Keratinocyte (primary cell): ENCODE results near the gene SMIM27. TPM values are rescaled to one million over a fixed set of nuclear protein-coding genes. Genes with fewer than 3 reads are reported as not detected.
A peak's percentile ranks its signal among the peaks of the same experiment; 100 is the strongest.

Experiments used
- DNase-seq: peaks from one replicate; pipeline ENCODE4 v3.0.0-alpha.2; 2011; ENCODE audit warnings: low read depth, missing footprints, low spot score
- FAIRE-seq: peaks from 2 replicates; lab custom pipeline; 2011; peaks lifted over from hg19 to GRCh38; lab: Jason Lieb, UNC
- H2AFZ ChIP-seq: 2 replicates; pipeline ENCODE4 v1.6.0; 2012; ENCODE audit warnings: low read length, control low read depth, inconsistent platforms; ENCODE audit not compliant: control insufficient read depth
- H3K27ac ChIP-seq: 2 replicates; pipeline ENCODE4 v1.5.1; 2011; ENCODE audit warnings: low read length; ENCODE audit not compliant: control insufficient read depth, insufficient read depth
- H3K27me3 ChIP-seq: 3 replicates; pipeline ENCODE4 v1.6.0; 2011; ENCODE audit warnings: low read length; ENCODE audit not compliant: control insufficient read depth, insufficient read depth; ENCODE audit errors: extremely low read depth
- H3K36me3 ChIP-seq, 2 experiments: 2 replicates in 1 of 2; 3 replicates in 1 of 2; pipeline ENCODE4 v1.5.1; 2011; ENCODE audit warnings: low read length in 2 of 2, mild to moderate bottlenecking in 1 of 2; ENCODE audit not compliant: control insufficient read depth in 2 of 2, insufficient read depth in 2 of 2; ENCODE audit errors: extremely low read depth in 1 of 2
- H3K4me1 ChIP-seq: 3 replicates; pipeline ENCODE4 v1.5.1; 2011; ENCODE audit warnings: low read length; ENCODE audit not compliant: control insufficient read depth, insufficient read depth; ENCODE audit errors: extremely low read depth
- H3K4me2 ChIP-seq: 3 replicates; pipeline ENCODE4 v1.6.0; 2011; ENCODE audit warnings: low read depth, low read length; ENCODE audit not compliant: control insufficient read depth, insufficient read depth; ENCODE audit errors: extremely low read depth
- H3K4me3 ChIP-seq, 3 experiments: fragments of 200-600 bp in 1 of 3; sonication (generic) in 1 of 3; 2 replicates in 2 of 3; 3 replicates in 1 of 3; pipeline ENCODE4 v1.5.1; 2011 to 2016; ENCODE audit warnings: low read length in 3 of 3, mild to moderate bottlenecking in 3 of 3, control low read depth in 2 of 3, inconsistent platforms in 1 of 3, low read depth in 1 of 3, mixed read lengths in 1 of 3, mixed run types in 1 of 3, moderate library complexity in 1 of 3; ENCODE audit not compliant: control insufficient read depth in 2 of 3, insufficient read depth in 2 of 3; ENCODE audit errors: extremely low read depth in 1 of 3
- H3K79me2 ChIP-seq: 2 replicates; pipeline ENCODE4 v1.6.0; 2012; ENCODE audit warnings: low read length; ENCODE audit not compliant: control insufficient read depth, insufficient read depth
- H3K9ac ChIP-seq: 3 replicates; pipeline ENCODE4 v1.6.0; 2011; ENCODE audit warnings: low read length; ENCODE audit not compliant: control insufficient read depth, insufficient read depth; ENCODE audit errors: extremely low read depth
- H3K9me1 ChIP-seq: 3 replicates; pipeline ENCODE4 v1.6.0; 2011; ENCODE audit warnings: low read length; ENCODE audit not compliant: control insufficient read depth, insufficient read depth; ENCODE audit errors: extremely low read depth
- H3K9me3 ChIP-seq: 2 replicates; pipeline ENCODE4 v1.5.1; 2012; ENCODE audit warnings: low read depth, low read length; ENCODE audit not compliant: control insufficient read depth
- H4K20me1 ChIP-seq: 3 replicates; pipeline ENCODE4 v1.6.0; 2011; ENCODE audit warnings: low read length; ENCODE audit not compliant: control insufficient read depth, insufficient read depth; ENCODE audit errors: extremely low read depth
- EZH2 ChIP-seq: IDR thresholded peaks from one replicate; pipeline ENCODE4 v1.6.1; 2012; ENCODE audit warnings: inconsistent platforms, mild to moderate bottlenecking, low read length, moderate library complexity
- dilution Hi-C: fragments of 300-500 bp; cut with MboI; formaldehyde crosslinking; loops from one replicate; pipeline ENCODE4 v1.7.0; 2020; ENCODE audit warnings: low sequenced_read_pairs; ENCODE audit not compliant: extremely low pct_ligation_motif_present
- polyA plus RNA-seq, 5 experiments: library from polyadenylated mRNA; depleted of rRNA in 3 of 5; stranded (reverse) in 3 of 5; stranded (forward) in 1 of 5; unstranded in 1 of 5; fragments of >200 nt; gene quantifications; 1 replicate in 1 of 5; 2 replicates in 3 of 5; 3 replicates in 1 of 5; pipeline versions ENCODE4 v1.2.1 to v1.2.3, GENCODE V29; 2011 to 2012; ENCODE audit warnings: missing spikeins in 2 of 5, low read depth in 1 of 5, low replicate concordance in 1 of 5
- TF ChIP-seq, protein P1 (sequence below), 3 experiments: IDR thresholded peaks in 1 of 3; conservative IDR thresholded peaks in 1 of 3; optimal IDR thresholded peaks in 1 of 3; 2 replicates in 2 of 3; 3 replicates in 1 of 3; pipeline versions ENCODE3 to v1.5.1; 2011; ENCODE audit warnings: low read length in 3 of 3, mild to moderate bottlenecking in 3 of 3, moderate library complexity in 2 of 3, control low read depth in 1 of 3, inconsistent platforms in 1 of 3; ENCODE audit not compliant: insufficient read depth in 2 of 3; ENCODE audit errors: extremely low read depth in 1 of 3

SMIM27 gene
- polyA plus RNA-seq, 1 donor (not counting 4 experiments of a cell fraction or from before 2014, with no cell fraction given): 13.0 TPM

DNA sequence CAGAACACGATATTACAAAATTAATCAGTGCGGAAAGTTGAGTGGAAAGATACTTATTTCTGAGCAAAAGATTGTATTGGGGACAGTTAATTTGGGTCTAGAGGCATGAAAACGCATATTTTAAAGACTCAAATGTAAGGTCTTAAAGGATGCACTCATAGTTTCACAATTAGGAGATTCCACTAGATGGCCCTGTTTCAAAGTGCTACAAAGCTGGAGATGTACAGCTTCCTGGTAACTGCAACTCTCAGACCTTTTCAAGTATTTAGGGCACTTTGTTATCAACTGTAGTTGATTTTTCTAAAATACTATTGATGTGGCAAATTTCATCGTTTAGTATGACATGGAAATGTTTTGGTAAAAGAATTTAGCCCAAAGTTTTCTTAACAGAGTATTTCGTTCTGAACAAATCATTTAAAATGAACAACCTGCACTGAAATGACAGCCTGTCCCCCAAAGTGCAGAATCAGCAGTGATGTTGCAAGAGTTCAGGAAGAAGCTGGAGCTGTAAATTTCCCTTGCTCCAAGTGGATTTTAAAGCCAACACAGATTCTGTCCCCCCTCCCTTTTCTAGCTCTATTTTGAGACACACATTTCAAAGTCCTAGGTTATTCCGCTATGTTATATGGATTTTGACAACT is 37.1 kb downstream of the SMIM27 start:
- no peaks in the 10 kb centered on the region for H3K36me3 ChIP-seq
- H3K79me2 ChIP-seq: no peaks in the 10 kb centered on the region
- no peak overlapping the region for H2AFZ ChIP-seq
- H3K27ac ChIP-seq: no peak overlapping the region
- H3K27me3 ChIP-seq: no peaks in the 10 kb centered on the region
- H3K9me1 ChIP-seq: no peaks in the 10 kb centered on the region
- DNase-seq: no peak
- no peaks in the 10 kb centered on the region for H4K20me1 ChIP-seq
- no peak overlapping the region for H3K9ac ChIP-seq
- no peak overlapping the region for H3K4me3 ChIP-seq
- peaks cover 8% of the 10 kb centered on the region for H3K4me1 ChIP-seq
- no peaks in the 10 kb centered on the region for H3K9me3 ChIP-seq
- H3K4me2 ChIP-seq: no peak overlapping the region
- no peak for TF ChIP-seq EZH2
- TF ChIP-seq, protein P1, sequence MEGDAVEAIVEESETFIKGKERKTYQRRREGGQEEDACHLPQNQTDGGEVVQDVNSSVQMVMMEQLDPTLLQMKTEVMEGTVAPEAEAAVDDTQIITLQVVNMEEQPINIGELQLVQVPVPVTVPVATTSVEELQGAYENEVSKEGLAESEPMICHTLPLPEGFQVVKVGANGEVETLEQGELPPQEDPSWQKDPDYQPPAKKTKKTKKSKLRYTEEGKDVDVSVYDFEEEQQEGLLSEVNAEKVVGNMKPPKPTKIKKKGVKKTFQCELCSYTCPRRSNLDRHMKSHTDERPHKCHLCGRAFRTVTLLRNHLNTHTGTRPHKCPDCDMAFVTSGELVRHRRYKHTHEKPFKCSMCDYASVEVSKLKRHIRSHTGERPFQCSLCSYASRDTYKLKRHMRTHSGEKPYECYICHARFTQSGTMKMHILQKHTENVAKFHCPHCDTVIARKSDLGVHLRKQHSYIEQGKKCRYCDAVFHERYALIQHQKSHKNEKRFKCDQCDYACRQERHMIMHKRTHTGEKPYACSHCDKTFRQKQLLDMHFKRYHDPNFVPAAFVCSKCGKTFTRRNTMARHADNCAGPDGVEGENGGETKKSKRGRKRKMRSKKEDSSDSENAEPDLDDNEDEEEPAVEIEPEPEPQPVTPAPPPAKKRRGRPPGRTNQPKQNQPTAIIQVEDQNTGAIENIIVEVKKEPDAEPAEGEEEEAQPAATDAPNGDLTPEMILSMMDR (optimal IDR thresholded peaks at IDR 0.05 in 1 of 3, IDR thresholded peaks at IDR 0.05 in 1 of 3, conservative IDR thresholded peaks at IDR 0.05 in 1 of 3; ENCODE audit: extremely low read depth in 1 of 3, insufficient read depth in 2 of 3, low read length in 3 of 3): peak in 2 of 3 experiments; percentile 51 to 58
- dilution Hi-C loops: no loop called here
- FAIRE-seq: peak; percentile 57

DNA sequence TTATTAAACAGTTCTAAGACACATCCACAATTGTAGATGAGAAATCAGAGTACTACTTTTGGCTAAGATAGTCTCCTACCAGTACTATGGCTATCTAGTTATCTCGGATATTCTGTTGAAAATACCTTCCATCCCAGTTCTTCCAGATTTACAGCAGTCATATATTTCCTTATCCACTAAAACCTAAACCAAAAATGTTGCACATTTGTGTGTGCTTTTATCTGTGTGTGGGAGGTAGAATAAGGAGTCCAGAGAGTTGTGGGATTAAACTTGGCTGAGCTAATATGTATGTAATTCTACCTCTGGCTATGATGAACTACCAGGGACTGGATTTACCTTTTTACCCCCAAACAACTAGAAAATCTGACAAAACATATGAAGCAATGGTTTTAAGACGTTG is 38.3 kb downstream of the SMIM27 start:
- Histone ChIP-seq H2AFZ (no peak overlapping the region), H3K9me3 (no peaks in the 10 kb centered on the region), H3K4me3 (no peak overlapping the region), H3K9ac (no peak overlapping the region), H3K4me2 (no peak overlapping the region), H3K79me2 (no peaks in the 10 kb centered on the region), H3K4me1 (peaks cover 8% of the 10 kb centered on the region), H3K9me1 (no peaks in the 10 kb centered on the region), H4K20me1 (no peaks in the 10 kb centered on the region), H3K27me3 (no peaks in the 10 kb centered on the region), H3K27ac (no peak overlapping the region), H3K36me3 (no peaks in the 10 kb centered on the region)
- no peak for FAIRE-seq
- no peak for DNase-seq
- TF ChIP-seq EZH2: no peak
- TF ChIP-seq, protein P1 (optimal IDR thresholded peaks at IDR 0.05 in 1 of 3, IDR thresholded peaks at IDR 0.05 in 1 of 3, conservative IDR thresholded peaks at IDR 0.05 in 1 of 3; ENCODE audit: extremely low read depth in 1 of 3, insufficient read depth in 2 of 3, low read length in 3 of 3): no peak
- dilution Hi-C loops: no loop called here
